ENCODE data around the gene IGF1.

- TF ChIP-seq CTCF (IDR thresholded peaks at IDR 0.05) (no peak), POLR2A (IDR thresholded peaks at IDR 0.05) (no peak)
Measured at GRCh38 chr12:102522768-102523167, 42.4 kb upstream of the IGF1 start.
